Measurements from ENCODE around the gene TPK1.

The TPK1 gene

DNA sequence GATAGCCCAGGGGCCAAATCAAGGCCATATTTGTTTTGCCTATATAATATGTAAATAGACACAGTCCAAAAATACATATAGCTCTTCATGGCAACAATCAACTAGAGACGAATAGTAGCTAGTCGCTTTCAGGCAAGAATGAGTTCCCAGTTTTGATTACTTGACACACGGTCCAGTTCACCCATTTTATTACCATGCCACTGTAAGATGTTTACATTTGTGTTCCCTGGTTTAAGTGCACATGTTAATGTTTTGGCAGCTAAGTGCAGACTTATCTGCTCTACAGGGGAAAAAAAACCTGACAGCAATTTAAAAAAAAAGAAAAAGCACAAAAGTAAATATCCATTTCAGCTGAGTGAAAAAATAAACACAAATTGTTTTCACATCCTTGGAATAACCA is 213.1 kb downstream of the TPK1 start:
- H4K20me1 ChIP-seq (ENCODE audit: insufficient read depth, low read length) = no peaks in the 10 kb centered on the region; the same call in 1 of the 2 replicates
- no peaks in the 10 kb centered on the region for H3K27me3 ChIP-seq (ENCODE audit: insufficient read depth, low read length)
- no peaks in the 10 kb centered on the region; the same call in 1 of the 2 replicates for H3F3A ChIP-seq (ENCODE audit: insufficient read depth, low read length)
- no peak overlapping the region for H2AFZ ChIP-seq (ENCODE audit: low read length)
- no peak overlapping the region for H3K4me2 ChIP-seq (ENCODE audit: low read length)
- no peaks in the 10 kb centered on the region for H3K36me3 ChIP-seq (ENCODE audit: insufficient read depth, low read length)
- H3K79me2 ChIP-seq (ENCODE audit: insufficient read depth, low read length) = no peaks in the 10 kb centered on the region
- H3K9me2 ChIP-seq (ENCODE audit: low read depth, low read length) = no peaks in the 10 kb centered on the region
- no peak for TF ChIP-seq EZH2 (IDR thresholded peaks at IDR 0.05; ENCODE audit: borderline replicate concordance, low read length)
- TF ChIP-seq, protein P1, sequence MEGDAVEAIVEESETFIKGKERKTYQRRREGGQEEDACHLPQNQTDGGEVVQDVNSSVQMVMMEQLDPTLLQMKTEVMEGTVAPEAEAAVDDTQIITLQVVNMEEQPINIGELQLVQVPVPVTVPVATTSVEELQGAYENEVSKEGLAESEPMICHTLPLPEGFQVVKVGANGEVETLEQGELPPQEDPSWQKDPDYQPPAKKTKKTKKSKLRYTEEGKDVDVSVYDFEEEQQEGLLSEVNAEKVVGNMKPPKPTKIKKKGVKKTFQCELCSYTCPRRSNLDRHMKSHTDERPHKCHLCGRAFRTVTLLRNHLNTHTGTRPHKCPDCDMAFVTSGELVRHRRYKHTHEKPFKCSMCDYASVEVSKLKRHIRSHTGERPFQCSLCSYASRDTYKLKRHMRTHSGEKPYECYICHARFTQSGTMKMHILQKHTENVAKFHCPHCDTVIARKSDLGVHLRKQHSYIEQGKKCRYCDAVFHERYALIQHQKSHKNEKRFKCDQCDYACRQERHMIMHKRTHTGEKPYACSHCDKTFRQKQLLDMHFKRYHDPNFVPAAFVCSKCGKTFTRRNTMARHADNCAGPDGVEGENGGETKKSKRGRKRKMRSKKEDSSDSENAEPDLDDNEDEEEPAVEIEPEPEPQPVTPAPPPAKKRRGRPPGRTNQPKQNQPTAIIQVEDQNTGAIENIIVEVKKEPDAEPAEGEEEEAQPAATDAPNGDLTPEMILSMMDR (IDR thresholded peaks at IDR 0.05; ENCODE audit: low read length) = no peak
- no peaks in the 10 kb centered on the region for H3K9me3 ChIP-seq (ENCODE audit: low read length)
- H3K4me1 ChIP-seq (ENCODE audit: insufficient read depth, low read length, severe bottlenecking) = no peaks in the 10 kb centered on the region
- H3K4me3 ChIP-seq (ENCODE audit: low read depth, low read length, poor library complexity, severe bottlenecking) = no peak overlapping the region
- H3K9ac ChIP-seq (ENCODE audit: low read length) = no peak overlapping the region
- no peak overlapping the region for H3K27ac ChIP-seq (ENCODE audit: low read depth, low read length, poor library complexity, severe bottlenecking)

- Histone ChIP-seq H4K20me1 (ENCODE audit: insufficient read depth, low read length) (peaks cover 2% of the 10 kb centered on the region; the same call in 1 of the 2 replicates), H3K4me3 (ENCODE audit: low read depth, low read length, poor library complexity, severe bottlenecking) (no peak overlapping the region), H2AFZ (ENCODE audit: low read length) (no peak overlapping the region), H3K79me2 (ENCODE audit: insufficient read depth, low read length) (no peaks in the 10 kb centered on the region), H3K4me1 (ENCODE audit: insufficient read depth, low read length, severe bottlenecking) (no peaks in the 10 kb centered on the region), H3K4me2 (ENCODE audit: low read length) (no peak overlapping the region), H3K36me3 (ENCODE audit: insufficient read depth, low read length) (no peaks in the 10 kb centered on the region), H3K27me3 (ENCODE audit: insufficient read depth, low read length) (no peaks in the 10 kb centered on the region), H3K9ac (ENCODE audit: low read length) (no peak overlapping the region), H3K9me2 (ENCODE audit: low read depth, low read length) (no peaks in the 10 kb centered on the region), H3K27ac (ENCODE audit: low read depth, low read length, poor library complexity, severe bottlenecking) (no peak overlapping the region), H3K9me3 (ENCODE audit: low read length) (no peaks in the 10 kb centered on the region), H3F3A (ENCODE audit: insufficient read depth, low read length) (no peaks in the 10 kb centered on the region)
- TF ChIP-seq, protein P1 (IDR thresholded peaks at IDR 0.05; ENCODE audit: low read length) = no peak
- TF ChIP-seq EZH2 (IDR thresholded peaks at IDR 0.05; ENCODE audit: borderline replicate concordance, low read length) = no peak
Observed at GRCh38 chr7:144606261-144606660, 229.6 kb downstream of the TPK1 start.

DNA sequence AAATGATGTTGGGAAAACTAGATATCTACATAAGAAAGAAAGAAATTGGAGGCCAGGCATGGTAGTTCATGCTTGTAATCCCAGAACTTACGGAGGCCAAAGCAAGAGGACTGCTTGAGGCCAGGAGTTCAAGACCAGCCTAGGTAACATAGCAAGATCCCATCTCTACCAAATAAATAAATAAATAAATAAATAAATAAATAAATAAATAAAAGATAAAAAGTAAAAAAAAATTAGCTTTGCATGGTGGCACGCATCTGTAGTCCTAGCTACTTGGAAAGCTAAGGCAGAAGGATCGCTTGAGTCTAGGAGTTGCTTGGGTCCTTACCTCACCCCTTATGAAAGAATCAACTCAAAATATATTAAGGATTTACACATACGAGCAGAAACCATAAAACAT is 238.9 kb downstream of the TPK1 start:
- peaks cover 8% of the 10 kb centered on the region; the same call in 1 of the 2 replicates for H3K9me3 ChIP-seq (ENCODE audit: low read length)
- H2AFZ ChIP-seq (ENCODE audit: low read length) = no peak overlapping the region
- H3K27ac ChIP-seq (ENCODE audit: low read depth, low read length, poor library complexity, severe bottlenecking) = no peak overlapping the region
- H3K4me1 ChIP-seq (ENCODE audit: insufficient read depth, low read length, severe bottlenecking) = no peaks in the 10 kb centered on the region
- no peaks in the 10 kb centered on the region for H3F3A ChIP-seq (ENCODE audit: insufficient read depth, low read length)
- no peaks in the 10 kb centered on the region for H3K27me3 ChIP-seq (ENCODE audit: insufficient read depth, low read length)
- no peaks in the 10 kb centered on the region for H4K20me1 ChIP-seq (ENCODE audit: insufficient read depth, low read length)
- no peak overlapping the region for H3K4me3 ChIP-seq (ENCODE audit: low read depth, low read length, poor library complexity, severe bottlenecking)
- no peak overlapping the region for H3K4me2 ChIP-seq (ENCODE audit: low read length)
- H3K36me3 ChIP-seq (ENCODE audit: insufficient read depth, low read length) = no peaks in the 10 kb centered on the region
- H3K9ac ChIP-seq (ENCODE audit: low read length) = no peak overlapping the region
- no peaks in the 10 kb centered on the region for H3K9me2 ChIP-seq (ENCODE audit: low read depth, low read length)
- no peaks in the 10 kb centered on the region for H3K79me2 ChIP-seq (ENCODE audit: insufficient read depth, low read length)
- TF ChIP-seq, protein P1 (IDR thresholded peaks at IDR 0.05; ENCODE audit: low read length) = no peak
- no peak for TF ChIP-seq EZH2 (IDR thresholded peaks at IDR 0.05; ENCODE audit: borderline replicate concordance, low read length)

Measured in OCI-LY1 (cell line).